ENCODE measurements around the gene ROBO1.

The ROBO1 gene

GRCh38 chr3:78634316-78634715 lies 1133.5 kb downstream of the ROBO1 start:
- H3K4me1 ChIP-seq (ENCODE audit: insufficient read depth, low read length), result no peaks in the 10 kb centered on the region
- no peaks in the 10 kb centered on the region for H3K9me3 ChIP-seq (ENCODE audit: insufficient read depth, low read length, severe bottlenecking)
- no peaks in the 10 kb centered on the region for H3K36me3 ChIP-seq (ENCODE audit: insufficient read depth, low read length)
- H3K9ac ChIP-seq (ENCODE audit: low read depth, low read length), result no peak overlapping the region
- H3K79me2 ChIP-seq (ENCODE audit: insufficient read depth, low read length), result no peaks in the 10 kb centered on the region
- TF ChIP-seq CTCF (IDR thresholded peaks at IDR 0.05; ENCODE audit: borderline replicate concordance, extremely low read depth, low read length, poor library complexity, severe bottlenecking) (no peak), EZH2 (IDR thresholded peaks at IDR 0.05; ENCODE audit: borderline replicate concordance, low read depth, low read length, severe bottlenecking) (no peak)
- DNase-seq, result no peak
- H3K27ac ChIP-seq (ENCODE audit: low read length), result no peak overlapping the region
- no peak overlapping the region for H3K4me2 ChIP-seq (ENCODE audit: insufficient read depth, low read length)
- no peak for ATAC-seq (ENCODE audit: insufficient read depth, low read depth)
- no peaks in the 10 kb centered on the region for H4K20me1 ChIP-seq (ENCODE audit: insufficient read depth, low read length)
- no peak overlapping the region for H3K4me3 ChIP-seq (ENCODE audit: low read depth in 1 of 2, low read length in 2 of 2)
- H2AFZ ChIP-seq (ENCODE audit: low read depth, low read length), result no peak overlapping the region
- H3K27me3 ChIP-seq (ENCODE audit: insufficient read depth, low read length, poor library complexity), result no peaks in the 10 kb centered on the region

DNA sequence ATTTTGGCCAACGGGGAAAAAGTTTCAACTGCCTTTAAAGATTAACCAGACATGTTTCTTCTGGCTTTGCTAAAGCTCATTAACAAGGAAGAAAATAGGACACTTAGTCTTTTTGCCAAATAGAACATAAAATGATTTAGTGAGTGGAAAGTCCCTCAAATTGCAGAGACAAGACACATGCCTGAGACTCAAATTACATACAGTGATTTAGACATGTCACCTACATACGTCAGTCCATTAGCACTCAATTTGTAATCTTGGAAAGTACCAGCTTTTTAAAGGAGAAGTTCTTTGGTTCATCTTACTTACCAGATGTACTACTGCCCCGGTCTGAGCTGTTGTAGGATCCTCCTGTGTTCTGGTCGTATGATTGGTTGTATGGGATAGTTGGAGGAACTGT lies 1134.2 kb downstream of the ROBO1 start:
- H3K27me3 ChIP-seq (ENCODE audit: insufficient read depth, low read length, poor library complexity), result no peaks in the 10 kb centered on the region
- no peaks in the 10 kb centered on the region for H3K9me3 ChIP-seq (ENCODE audit: insufficient read depth, low read length, severe bottlenecking)
- no peak overlapping the region for H3K9ac ChIP-seq (ENCODE audit: low read depth, low read length)
- no peaks in the 10 kb centered on the region for H3K79me2 ChIP-seq (ENCODE audit: insufficient read depth, low read length)
- no peak overlapping the region for H3K4me3 ChIP-seq (ENCODE audit: low read depth in 1 of 2, low read length in 2 of 2)
- ATAC-seq (ENCODE audit: insufficient read depth, low read depth) (no peak), DNase-seq (no peak)
- TF ChIP-seq EZH2 (IDR thresholded peaks at IDR 0.05; ENCODE audit: borderline replicate concordance, low read depth, low read length, severe bottlenecking) (no peak), CTCF (IDR thresholded peaks at IDR 0.05; ENCODE audit: borderline replicate concordance, extremely low read depth, low read length, poor library complexity, severe bottlenecking) (no peak)
- no peaks in the 10 kb centered on the region for H4K20me1 ChIP-seq (ENCODE audit: insufficient read depth, low read length)
- no peaks in the 10 kb centered on the region for H3K36me3 ChIP-seq (ENCODE audit: insufficient read depth, low read length)
- no peak overlapping the region for H2AFZ ChIP-seq (ENCODE audit: low read depth, low read length)
- no peak overlapping the region for H3K27ac ChIP-seq (ENCODE audit: low read length)
- H3K4me2 ChIP-seq (ENCODE audit: insufficient read depth, low read length), result no peak overlapping the region
- H3K4me1 ChIP-seq (ENCODE audit: insufficient read depth, low read length), result no peaks in the 10 kb centered on the region

GRCh38 chr3:78632925-78633553 lies 1134.8 kb downstream of the ROBO1 start:
- Histone ChIP-seq H3K27ac (ENCODE audit: low read length) (no peak overlapping the region), H3K79me2 (ENCODE audit: insufficient read depth, low read length) (no peaks in the 10 kb centered on the region), H3K4me2 (ENCODE audit: insufficient read depth, low read length) (no peak overlapping the region), H4K20me1 (ENCODE audit: insufficient read depth, low read length) (no peaks in the 10 kb centered on the region), H3K9ac (ENCODE audit: low read depth, low read length) (no peak overlapping the region), H3K27me3 (ENCODE audit: insufficient read depth, low read length, poor library complexity) (no peaks in the 10 kb centered on the region), H3K4me3 (ENCODE audit: low read depth in 1 of 2, low read length in 2 of 2) (no peak overlapping the region), H3K36me3 (ENCODE audit: insufficient read depth, low read length) (no peaks in the 10 kb centered on the region), H3K9me3 (ENCODE audit: insufficient read depth, low read length, severe bottlenecking) (no peaks in the 10 kb centered on the region), H3K4me1 (ENCODE audit: insufficient read depth, low read length) (no peaks in the 10 kb centered on the region), H2AFZ (ENCODE audit: low read depth, low read length) (no peak overlapping the region)
- ATAC-seq (ENCODE audit: insufficient read depth, low read depth), result no peak
- no peak for TF ChIP-seq EZH2 (IDR thresholded peaks at IDR 0.05; ENCODE audit: borderline replicate concordance, low read depth, low read length, severe bottlenecking)
- no peak for TF ChIP-seq CTCF (IDR thresholded peaks at IDR 0.05; ENCODE audit: borderline replicate concordance, extremely low read depth, low read length, poor library complexity, severe bottlenecking)
- no peak for DNase-seq
